Measurements from ENCODE around the gene MPV17L2.

MPV17L2 gene

DNA sequence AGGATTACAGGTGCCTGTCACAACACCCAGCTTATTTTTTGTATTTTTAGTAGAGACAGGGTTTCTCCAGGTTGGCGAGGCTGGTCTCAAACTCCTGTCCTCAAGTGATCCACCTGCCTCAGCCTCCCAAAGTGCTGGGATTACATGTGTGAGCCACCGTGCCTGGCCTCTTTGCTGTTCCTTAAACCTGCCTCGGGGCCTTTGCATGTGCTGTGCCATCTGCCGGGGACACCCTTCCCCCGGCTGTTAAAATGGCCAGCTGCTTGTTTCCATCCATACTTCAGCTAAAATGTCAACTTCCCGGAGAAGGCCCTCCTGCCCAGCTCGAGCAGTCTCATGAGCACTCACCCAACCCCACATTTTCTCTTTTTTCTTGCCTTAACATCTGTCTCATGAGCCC is 52.3 kb downstream of the MPV17L2 start:
- DNase-seq = no peak

Data from suppressor macrophage (primary cell).